Measurements from ENCODE around the gene BRS3. TPM values are rescaled to one million over a fixed set of nuclear protein-coding genes. Genes with fewer than 3 reads are reported as not detected.

The BRS3 gene
- total and polyA plus RNA-seq, 2 donors (not counting 1 experiment from before 2014, with no cell fraction given), result not detected

DNA sequence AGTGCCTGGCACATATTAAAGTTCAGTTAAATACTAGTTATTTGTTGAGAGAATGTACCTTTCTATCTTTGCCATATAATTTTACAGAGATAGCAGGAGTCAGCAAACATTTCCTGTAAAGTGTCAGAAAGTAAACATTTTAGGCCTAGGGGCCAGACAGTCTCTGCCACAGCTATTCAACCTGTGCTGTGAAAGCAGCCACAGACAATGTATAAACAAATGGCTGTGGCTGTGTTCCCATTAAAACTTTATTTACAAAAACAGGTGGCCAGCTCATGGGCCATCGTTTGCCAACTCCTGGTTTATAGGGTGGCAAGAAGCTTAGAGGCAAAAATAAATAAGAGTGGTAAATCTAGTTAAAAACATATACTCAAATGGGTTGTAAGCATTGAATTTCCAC lies 34.0 kb upstream of the BRS3 start:
- no peak overlapping the region for H3K4me3 ChIP-seq (replicated peaks in 1 of 4; ENCODE audit: control extremely low read depth in 1 of 4, insufficient read depth in 1 of 4, low read depth in 3 of 4, low read length in 4 of 4)
- no peak overlapping the region for H3K9ac ChIP-seq (ENCODE audit: insufficient read depth, low read length)
- DNase-seq (ENCODE audit: low read depth in 2 of 2), result no peak
- H4K20me1 ChIP-seq (ENCODE audit: control insufficient read depth, extremely low read depth, insufficient read depth, low read length), result no peaks in the 10 kb centered on the region
- no peaks in the 10 kb centered on the region for H3K9me3 ChIP-seq (ENCODE audit: control insufficient read depth, insufficient read depth, low read depth, low read length)
- H3K27me3 ChIP-seq (ENCODE audit: control insufficient read depth, insufficient read depth, low read length), result no peaks in the 10 kb centered on the region
- no peak overlapping the region for H3K4me2 ChIP-seq (ENCODE audit: extremely low read depth, insufficient read depth, low read length)
- TF ChIP-seq EZH2 (IDR thresholded peaks at IDR 0.05; ENCODE audit: low read length, missing control alignments), result no peak
- TF ChIP-seq, protein P1, sequence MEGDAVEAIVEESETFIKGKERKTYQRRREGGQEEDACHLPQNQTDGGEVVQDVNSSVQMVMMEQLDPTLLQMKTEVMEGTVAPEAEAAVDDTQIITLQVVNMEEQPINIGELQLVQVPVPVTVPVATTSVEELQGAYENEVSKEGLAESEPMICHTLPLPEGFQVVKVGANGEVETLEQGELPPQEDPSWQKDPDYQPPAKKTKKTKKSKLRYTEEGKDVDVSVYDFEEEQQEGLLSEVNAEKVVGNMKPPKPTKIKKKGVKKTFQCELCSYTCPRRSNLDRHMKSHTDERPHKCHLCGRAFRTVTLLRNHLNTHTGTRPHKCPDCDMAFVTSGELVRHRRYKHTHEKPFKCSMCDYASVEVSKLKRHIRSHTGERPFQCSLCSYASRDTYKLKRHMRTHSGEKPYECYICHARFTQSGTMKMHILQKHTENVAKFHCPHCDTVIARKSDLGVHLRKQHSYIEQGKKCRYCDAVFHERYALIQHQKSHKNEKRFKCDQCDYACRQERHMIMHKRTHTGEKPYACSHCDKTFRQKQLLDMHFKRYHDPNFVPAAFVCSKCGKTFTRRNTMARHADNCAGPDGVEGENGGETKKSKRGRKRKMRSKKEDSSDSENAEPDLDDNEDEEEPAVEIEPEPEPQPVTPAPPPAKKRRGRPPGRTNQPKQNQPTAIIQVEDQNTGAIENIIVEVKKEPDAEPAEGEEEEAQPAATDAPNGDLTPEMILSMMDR (conservative IDR thresholded peaks at IDR 0.05 in 1 of 2, IDR thresholded peaks at IDR 0.05 in 1 of 2; ENCODE audit: low read depth in 1 of 2, low read length in 2 of 2), result no peak
- H3K27ac ChIP-seq (ENCODE audit: insufficient read depth, low read length), result no peak overlapping the region
- H3K36me3 ChIP-seq (ENCODE audit: control insufficient read depth, insufficient read depth, low read length), result no peaks in the 10 kb centered on the region
- H3K79me2 ChIP-seq (ENCODE audit: control insufficient read depth, insufficient read depth, low read length), result no peaks in the 10 kb centered on the region
- H2AFZ ChIP-seq (ENCODE audit: low read length), result no peak overlapping the region
- no peaks in the 10 kb centered on the region for H3K4me1 ChIP-seq (ENCODE audit: control insufficient read depth, extremely low read depth, insufficient read depth, low read length)

DNA sequence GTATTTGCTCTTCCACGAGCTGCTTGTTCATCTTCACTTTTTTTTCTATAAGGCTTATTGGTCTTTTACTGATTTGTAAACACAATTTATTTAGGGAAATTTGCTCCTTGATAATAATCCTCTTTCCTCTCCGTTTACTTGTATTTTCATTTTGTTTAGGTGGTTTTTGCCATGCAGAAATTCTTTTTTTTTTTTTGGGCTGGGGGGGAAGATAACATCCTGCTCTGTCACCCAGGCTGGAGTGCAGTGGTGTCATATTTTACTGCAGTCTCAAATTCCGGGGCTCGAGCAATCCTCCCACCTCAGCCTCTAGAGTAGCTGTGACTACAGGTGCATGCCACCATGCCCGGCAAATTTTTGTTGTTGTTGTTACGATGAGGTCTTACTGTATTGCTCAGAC lies 31.6 kb upstream of the BRS3 start:
- H3K79me2 ChIP-seq (ENCODE audit: control insufficient read depth, insufficient read depth, low read length), result no peaks in the 10 kb centered on the region
- no peak overlapping the region for H3K27ac ChIP-seq (ENCODE audit: insufficient read depth, low read length)
- no peak overlapping the region for H3K4me2 ChIP-seq (ENCODE audit: extremely low read depth, insufficient read depth, low read length)
- TF ChIP-seq, protein P1 (conservative IDR thresholded peaks at IDR 0.05 in 1 of 2, IDR thresholded peaks at IDR 0.05 in 1 of 2; ENCODE audit: low read depth in 1 of 2, low read length in 2 of 2), result no peak
- TF ChIP-seq EZH2 (IDR thresholded peaks at IDR 0.05; ENCODE audit: low read length, missing control alignments), result no peak
- H3K9me3 ChIP-seq (ENCODE audit: control insufficient read depth, insufficient read depth, low read depth, low read length), result no peaks in the 10 kb centered on the region
- H3K27me3 ChIP-seq (ENCODE audit: control insufficient read depth, insufficient read depth, low read length), result no peaks in the 10 kb centered on the region
- no peak overlapping the region for H2AFZ ChIP-seq (ENCODE audit: low read length)
- no peak overlapping the region for H3K4me3 ChIP-seq (replicated peaks in 1 of 4; ENCODE audit: control extremely low read depth in 1 of 4, insufficient read depth in 1 of 4, low read depth in 3 of 4, low read length in 4 of 4)
- DNase-seq (ENCODE audit: low read depth in 2 of 2), result no peak
- no peaks in the 10 kb centered on the region for H4K20me1 ChIP-seq (ENCODE audit: control insufficient read depth, extremely low read depth, insufficient read depth, low read length)
- no peaks in the 10 kb centered on the region for H3K4me1 ChIP-seq (ENCODE audit: control insufficient read depth, extremely low read depth, insufficient read depth, low read length)
- H3K9ac ChIP-seq (ENCODE audit: insufficient read depth, low read length), result no peak overlapping the region
- H3K36me3 ChIP-seq (ENCODE audit: control insufficient read depth, insufficient read depth, low read length), result no peaks in the 10 kb centered on the region

DNA sequence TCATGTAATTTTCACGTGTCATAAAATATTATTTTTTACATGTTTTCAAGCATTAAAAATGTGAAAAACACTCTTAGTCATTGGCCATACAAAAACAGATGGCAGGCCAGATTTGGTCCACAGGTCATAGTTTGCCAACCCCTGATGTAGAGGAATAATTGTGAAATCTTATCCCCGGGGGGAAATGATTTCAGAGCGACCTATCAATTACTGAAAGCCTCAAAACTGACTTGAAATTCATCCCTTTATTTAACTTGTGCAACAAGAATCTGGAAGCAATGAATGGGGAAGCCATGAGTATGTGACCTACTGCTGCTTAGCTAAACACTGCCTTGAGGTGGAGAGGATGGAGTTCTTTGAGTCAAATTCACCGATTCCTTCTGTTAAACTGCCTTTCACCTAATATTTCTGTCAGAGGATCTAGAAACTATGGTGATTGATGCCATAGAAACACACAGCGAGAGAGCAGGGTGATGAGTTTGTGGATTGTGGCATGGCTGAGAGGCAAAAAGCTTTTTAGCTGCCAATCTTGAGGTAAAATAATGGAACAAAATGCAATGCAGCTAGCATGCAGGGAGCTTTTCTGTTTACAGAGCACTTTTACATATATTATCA lies 30.3 kb upstream of the BRS3 start:
- no peaks in the 10 kb centered on the region for H4K20me1 ChIP-seq (ENCODE audit: control insufficient read depth, extremely low read depth, insufficient read depth, low read length)

More for the DNA sequence above, 30.3 kb upstream of the BRS3 start:
- TF ChIP-seq, protein P1 (conservative IDR thresholded peaks at IDR 0.05 in 1 of 2, IDR thresholded peaks at IDR 0.05 in 1 of 2; ENCODE audit: low read depth in 1 of 2, low read length in 2 of 2), result no peak
- no peak for TF ChIP-seq EZH2 (IDR thresholded peaks at IDR 0.05; ENCODE audit: low read length, missing control alignments)
- Histone ChIP-seq H3K9ac (ENCODE audit: insufficient read depth, low read length) (no peak overlapping the region), H2AFZ (ENCODE audit: low read length) (no peak overlapping the region), H3K36me3 (ENCODE audit: control insufficient read depth, insufficient read depth, low read length) (no peaks in the 10 kb centered on the region), H3K9me3 (ENCODE audit: control insufficient read depth, insufficient read depth, low read depth, low read length) (no peaks in the 10 kb centered on the region), H3K27me3 (ENCODE audit: control insufficient read depth, insufficient read depth, low read length) (no peaks in the 10 kb centered on the region), H3K4me2 (ENCODE audit: extremely low read depth, insufficient read depth, low read length) (no peak overlapping the region), H3K27ac (ENCODE audit: insufficient read depth, low read length) (no peak overlapping the region), H3K4me1 (ENCODE audit: control insufficient read depth, extremely low read depth, insufficient read depth, low read length) (no peaks in the 10 kb centered on the region), H3K79me2 (ENCODE audit: control insufficient read depth, insufficient read depth, low read length) (no peaks in the 10 kb centered on the region), H3K4me3 (replicated peaks in 1 of 4; ENCODE audit: control extremely low read depth in 1 of 4, insufficient read depth in 1 of 4, low read depth in 3 of 4, low read length in 4 of 4) (no peak overlapping the region)
- no peak for DNase-seq (ENCODE audit: low read depth in 2 of 2)
